T-helper 17 cell (primary cell): ENCODE measurements around the gene ATP11A. TPM values are rescaled to one million over a fixed set of nuclear protein-coding genes. Genes with fewer than 3 reads are reported as not detected.

Source experiments
- ATAC-seq: fragments of 150-1000 bp; cut with Tn5 transposase; 2 replicates; pipeline ENCODE4 v1.10.0; 2021; ENCODE audit warnings: mild to moderate bottlenecking, moderate library complexity
- DNase-seq, 3 donors: peaks; one replicate each; pipeline versions ENCODE4 v3.0.0 to v3.0.0-alpha.2; 2020 to 2021
- H3K9me3 ChIP-seq: one replicate; pipeline ENCODE4 v1.7.0; 2013; ENCODE audit warnings: low read length, mild to moderate bottlenecking; ENCODE audit not compliant: control insufficient read depth, poor library complexity, severe bottlenecking
- H3K27ac Mint-ChIP-seq: one replicate; pipeline ENCODE4 v1.8.0; 2022; ENCODE audit warnings: mild to moderate bottlenecking, moderate library complexity, mixed read lengths
- H3K27me3 Mint-ChIP-seq: one replicate; pipeline ENCODE4 v1.8.0; 2022; ENCODE audit warnings: mixed read lengths
- H3K36me3 Mint-ChIP-seq: one replicate; pipeline ENCODE4 v1.8.0; 2022; ENCODE audit warnings: low read depth, mixed read lengths
- H3K4me1 Mint-ChIP-seq: one replicate; pipeline ENCODE4 v1.8.0; 2022; ENCODE audit warnings: mild to moderate bottlenecking, mixed read lengths
- H3K4me3 Mint-ChIP-seq: one replicate; pipeline ENCODE4 v1.8.0; 2022; ENCODE audit warnings: mild to moderate bottlenecking, moderate library complexity, mixed read lengths
- total RNA-seq, 4 donors: library from RNA in 2 of 4; stranded (reverse) in 2 of 4; gene quantifications; one replicate each; pipeline ENCODE4 v1.2.3 and lab custom pipeline; 2022 to 2026

The ATP11A gene
- total RNA-seq, 2 donors from 2014 or later, result 56.8 to 79.5 TPM

- no peak for DNase-seq
- no peaks in the 10 kb centered on the region for H3K9me3 ChIP-seq
- Mint-ChIP-seq H3K4me1 (peaks cover 42% of the 10 kb centered on the region), H3K4me3 (peak overlapping the region; percentile 93), H3K36me3 (no peaks in the 10 kb centered on the region), H3K27me3 (no peaks in the 10 kb centered on the region), H3K27ac (no peak overlapping the region)
- peak; percentile 3 for ATAC-seq
These were observed 568 bp downstream of the ATP11A start for GRCh38 chr13:112690283-112690929.

- DNase-seq, result no peak
These were observed 2.3 kb downstream of the ATP11A start for GRCh38 chr13:112692104-112692503.

DNA sequence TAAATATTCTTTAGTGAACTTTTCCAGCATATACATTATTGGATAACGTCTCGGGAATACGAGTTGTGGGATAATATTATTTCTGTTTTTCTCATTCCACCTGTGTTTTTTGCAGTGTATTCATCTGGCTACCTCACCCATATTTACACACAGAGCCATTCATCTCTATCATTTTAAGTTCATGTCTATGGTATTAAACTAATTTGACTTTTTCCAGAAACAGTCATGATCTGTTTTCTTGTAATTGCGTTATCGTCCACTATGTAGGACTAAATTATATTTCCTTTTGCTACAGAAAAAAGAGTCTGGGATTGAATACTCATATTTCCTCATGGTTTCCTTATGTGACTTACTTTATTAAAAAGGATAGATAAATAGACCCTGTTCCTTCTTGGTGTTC is 2.7 kb downstream of the ATP11A start:
- no peaks in the 10 kb centered on the region for H3K9me3 ChIP-seq
- peak overlapping the region; percentile 92 for H3K4me3 Mint-ChIP-seq
- ATAC-seq (no peak), DNase-seq (no peak)
- no peaks in the 10 kb centered on the region for H3K27me3 Mint-ChIP-seq
- peaks cover 2% of the 10 kb centered on the region for H3K36me3 Mint-ChIP-seq
- H3K4me1 Mint-ChIP-seq, result peaks cover 45% of the 10 kb centered on the region
- H3K27ac Mint-ChIP-seq, result no peak overlapping the region

More at GRCh38 chr13:112692104-112692503, 2.3 kb downstream of the ATP11A start:
- no peak overlapping the region for H3K27ac Mint-ChIP-seq
- no peak for ATAC-seq
- H3K4me1 Mint-ChIP-seq, result peaks cover 45% of the 10 kb centered on the region
- peaks cover 2% of the 10 kb centered on the region for H3K36me3 Mint-ChIP-seq
- peak overlapping the region; percentile 92 for H3K4me3 Mint-ChIP-seq
- no peaks in the 10 kb centered on the region for H3K9me3 ChIP-seq
- H3K27me3 Mint-ChIP-seq, result no peaks in the 10 kb centered on the region

- H3K36me3 Mint-ChIP-seq, result peaks cover 2% of the 10 kb centered on the region
- no peak for ATAC-seq
- no peak overlapping the region for H3K4me3 Mint-ChIP-seq
- peak overlapping the region; percentile 76 for H3K27ac Mint-ChIP-seq
- DNase-seq, result no peak
- no peaks in the 10 kb centered on the region for H3K27me3 Mint-ChIP-seq
- H3K4me1 Mint-ChIP-seq, result peaks cover 35% of the 10 kb centered on the region
- no peaks in the 10 kb centered on the region for H3K9me3 ChIP-seq
These were observed 4.1 kb downstream of the ATP11A start for GRCh38 chr13:112693831-112694497.

GRCh38 chr13:112695121-112695520 is 5.3 kb downstream of the ATP11A start:
- Mint-ChIP-seq H3K36me3 (peaks cover 2% of the 10 kb centered on the region), H3K4me1 (peaks cover 34% of the 10 kb centered on the region), H3K4me3 (no peak overlapping the region), H3K27ac (no peak overlapping the region), H3K27me3 (no peaks in the 10 kb centered on the region)
- DNase-seq (no peak), ATAC-seq (no peak)
- H3K9me3 ChIP-seq, result no peaks in the 10 kb centered on the region

- no peaks in the 10 kb centered on the region for H3K27me3 Mint-ChIP-seq
- H3K4me3 Mint-ChIP-seq, result no peak overlapping the region
- H3K4me1 Mint-ChIP-seq, result peaks cover 33% of the 10 kb centered on the region
- ATAC-seq (no peak), DNase-seq (no peak)
- H3K27ac Mint-ChIP-seq, result no peak overlapping the region
- peaks cover 2% of the 10 kb centered on the region for H3K36me3 Mint-ChIP-seq
- no peaks in the 10 kb centered on the region for H3K9me3 ChIP-seq
These were observed 6.4 kb downstream of the ATP11A start for GRCh38 chr13:112696001-112696868.

GRCh38 chr13:112696869-112697465 is 7.1 kb downstream of the ATP11A start:
- no peaks in the 10 kb centered on the region for H3K27me3 Mint-ChIP-seq
- no peak for DNase-seq
- no peaks in the 10 kb centered on the region for H3K9me3 ChIP-seq
- ATAC-seq, result no peak
- H3K36me3 Mint-ChIP-seq, result peaks cover 2% of the 10 kb centered on the region
- no peak overlapping the region for H3K27ac Mint-ChIP-seq
- no peak overlapping the region for H3K4me3 Mint-ChIP-seq
- H3K4me1 Mint-ChIP-seq, result peaks cover 27% of the 10 kb centered on the region

DNA sequence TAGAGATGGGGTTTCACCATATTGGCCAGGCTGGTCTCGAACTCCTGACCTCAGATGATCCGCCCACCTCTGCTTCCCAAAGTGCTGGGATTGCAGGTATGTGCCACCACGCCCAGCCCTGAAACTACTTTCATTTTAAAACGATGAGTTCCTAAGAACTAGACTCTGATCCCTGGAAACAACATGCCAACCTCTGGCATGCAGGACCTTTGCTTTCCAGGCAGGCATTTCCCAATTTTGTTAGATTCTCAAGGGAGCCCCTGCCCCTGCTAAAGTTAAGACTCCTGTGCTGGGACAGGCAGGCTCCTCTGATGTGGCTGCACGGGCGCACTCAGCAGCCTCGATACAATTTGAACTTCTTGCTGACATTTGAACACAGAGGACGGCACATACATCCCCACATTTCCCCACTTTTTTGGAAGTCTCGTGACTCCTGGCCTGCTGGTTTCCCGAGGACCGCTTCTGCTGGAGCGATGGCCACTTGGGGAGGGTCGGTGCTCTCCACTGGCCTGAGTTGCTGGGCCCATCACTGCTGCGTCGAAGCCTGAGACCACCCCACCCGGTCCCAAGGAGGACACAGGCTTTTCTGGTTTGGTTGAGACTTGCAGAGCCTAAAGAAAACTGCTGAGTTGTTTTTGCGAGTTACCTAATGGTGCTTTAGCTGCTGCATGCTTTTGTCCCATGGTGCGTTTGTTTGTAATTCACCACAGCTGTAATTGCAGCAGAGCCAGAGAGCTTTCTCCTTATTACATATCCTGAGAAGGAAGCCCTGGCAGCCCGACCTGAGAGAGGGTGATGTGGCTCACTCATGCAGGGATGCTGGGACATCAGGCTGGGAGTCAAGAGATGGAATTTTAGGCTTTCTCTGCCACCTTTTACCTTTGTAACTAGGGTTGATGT is 8.2 kb downstream of the ATP11A start:
- Mint-ChIP-seq H3K27me3 (no peaks in the 10 kb centered on the region), H3K27ac (peak overlapping the region; percentile 80), H3K4me1 (peaks cover 19% of the 10 kb centered on the region), H3K4me3 (no peak overlapping the region), H3K36me3 (peaks cover 2% of the 10 kb centered on the region)
- no peaks in the 10 kb centered on the region for H3K9me3 ChIP-seq
- ATAC-seq (no peak), DNase-seq (no peak)

DNA sequence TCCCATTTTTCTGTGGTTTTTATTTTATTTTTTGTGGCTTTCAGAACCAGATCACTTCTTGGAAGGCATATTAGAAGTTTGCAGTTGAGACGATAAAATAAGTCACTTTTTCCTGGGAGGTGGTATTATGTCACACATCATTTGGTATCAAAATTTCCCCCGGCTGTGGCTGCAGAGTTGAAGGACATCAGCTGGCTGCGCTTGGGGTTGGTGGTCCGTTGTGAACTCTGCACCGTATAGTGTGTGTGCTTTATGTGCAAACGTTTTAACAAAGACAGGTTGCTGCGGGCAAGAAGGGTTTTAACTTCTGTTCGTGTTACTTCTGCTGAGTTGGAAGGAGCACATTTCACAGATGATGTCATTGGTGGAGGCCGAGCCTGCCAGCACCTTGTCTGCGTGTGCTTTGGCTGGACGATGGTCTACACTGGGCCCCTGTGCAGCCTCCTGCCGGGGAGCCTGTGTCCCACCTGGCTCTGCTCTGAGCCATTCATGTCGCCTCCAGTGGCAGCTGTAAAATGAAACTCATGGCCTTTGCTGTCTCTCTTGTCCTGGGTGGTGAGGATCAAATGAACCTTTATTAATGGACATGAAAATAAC is 9.6 kb downstream of the ATP11A start:
- Mint-ChIP-seq H3K27me3 (no peaks in the 10 kb centered on the region), H3K4me1 (peaks cover 22% of the 10 kb centered on the region), H3K36me3 (peaks cover 2% of the 10 kb centered on the region), H3K4me3 (no peak overlapping the region), H3K27ac (no peak overlapping the region)
- ATAC-seq, result no peak
- no peak for DNase-seq
- no peaks in the 10 kb centered on the region for H3K9me3 ChIP-seq

GRCh38 chr13:112700291-112701060 is 10.6 kb downstream of the ATP11A start:
- Mint-ChIP-seq H3K27me3 (no peaks in the 10 kb centered on the region), H3K36me3 (peaks cover 2% of the 10 kb centered on the region), H3K4me3 (no peak overlapping the region), H3K4me1 (peaks cover 23% of the 10 kb centered on the region), H3K27ac (peak overlapping the region; percentile 19)
- DNase-seq, result no peak
- no peak for ATAC-seq
- no peaks in the 10 kb centered on the region for H3K9me3 ChIP-seq

DNA sequence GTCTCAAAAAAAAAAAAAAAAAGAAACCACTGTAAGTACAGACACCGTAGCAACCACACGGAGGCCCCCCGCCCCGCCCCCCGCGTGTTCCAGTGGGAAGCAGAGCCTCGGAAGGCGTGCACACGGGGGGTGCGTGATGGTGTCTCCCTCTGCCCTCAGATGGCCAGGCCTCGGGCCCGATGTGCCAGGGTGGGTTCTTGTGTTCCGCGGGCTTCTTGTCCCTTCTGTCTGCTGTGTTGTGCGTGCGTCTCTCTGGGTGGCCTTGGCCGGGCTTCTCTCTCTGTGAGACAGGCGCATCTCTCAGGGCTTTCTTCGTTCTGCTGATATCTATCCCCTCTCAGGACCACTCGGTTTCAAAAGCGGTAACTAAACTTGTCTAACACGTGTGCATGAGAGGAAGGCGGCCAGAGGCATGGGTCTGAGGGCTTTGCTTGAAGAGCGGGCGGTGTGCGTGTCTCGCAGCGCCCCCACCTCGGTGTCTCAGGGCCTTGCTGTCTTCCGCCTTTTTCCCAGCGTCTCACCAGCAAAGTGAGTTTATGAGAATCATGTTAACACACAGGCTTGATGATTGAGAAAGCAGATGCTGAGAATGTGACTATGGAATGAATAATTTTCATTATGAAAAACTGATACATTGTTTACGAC is 12.6 kb downstream of the ATP11A start:
- Mint-ChIP-seq H3K4me1 (peaks cover 23% of the 10 kb centered on the region), H3K4me3 (no peak overlapping the region), H3K27ac (peak overlapping the region; percentile 9), H3K27me3 (no peaks in the 10 kb centered on the region), H3K36me3 (no peaks in the 10 kb centered on the region)
- H3K9me3 ChIP-seq, result no peaks in the 10 kb centered on the region
- DNase-seq (no peak), ATAC-seq (no peak)
